ENCODE measurements around the gene ARHGAP15.

Gene ARHGAP15

GRCh38 chr2:143133783-143134182 lies 4.6 kb downstream of the ARHGAP15 start:
- H3K9me3 ChIP-seq (ENCODE audit: low read length) = no peaks in the 10 kb centered on the region
- H3K4me3 ChIP-seq (ENCODE audit: low read depth, low read length, poor library complexity, severe bottlenecking) = no peak overlapping the region
- peaks cover 94% of the 10 kb centered on the region for H3K79me2 ChIP-seq (ENCODE audit: insufficient read depth, low read length)
- H4K20me1 ChIP-seq (ENCODE audit: insufficient read depth, low read length) = no peaks in the 10 kb centered on the region
- H3K9me2 ChIP-seq (ENCODE audit: low read depth, low read length) = no peaks in the 10 kb centered on the region
- peaks cover 58% of the 10 kb centered on the region for H3K4me1 ChIP-seq (ENCODE audit: insufficient read depth, low read length, severe bottlenecking)
- H3K9ac ChIP-seq (ENCODE audit: low read length) = no peak overlapping the region
- peaks cover 16% of the 10 kb centered on the region for H3K36me3 ChIP-seq (ENCODE audit: insufficient read depth, low read length)
- H3K4me2 ChIP-seq (ENCODE audit: low read length) = no peak overlapping the region
- no peak overlapping the region for H3K27ac ChIP-seq (ENCODE audit: low read depth, low read length, poor library complexity, severe bottlenecking)
- H3K27me3 ChIP-seq (ENCODE audit: insufficient read depth, low read length) = no peaks in the 10 kb centered on the region
- H3F3A ChIP-seq (ENCODE audit: insufficient read depth, low read length) = no peaks in the 10 kb centered on the region
- TF ChIP-seq, protein P1, sequence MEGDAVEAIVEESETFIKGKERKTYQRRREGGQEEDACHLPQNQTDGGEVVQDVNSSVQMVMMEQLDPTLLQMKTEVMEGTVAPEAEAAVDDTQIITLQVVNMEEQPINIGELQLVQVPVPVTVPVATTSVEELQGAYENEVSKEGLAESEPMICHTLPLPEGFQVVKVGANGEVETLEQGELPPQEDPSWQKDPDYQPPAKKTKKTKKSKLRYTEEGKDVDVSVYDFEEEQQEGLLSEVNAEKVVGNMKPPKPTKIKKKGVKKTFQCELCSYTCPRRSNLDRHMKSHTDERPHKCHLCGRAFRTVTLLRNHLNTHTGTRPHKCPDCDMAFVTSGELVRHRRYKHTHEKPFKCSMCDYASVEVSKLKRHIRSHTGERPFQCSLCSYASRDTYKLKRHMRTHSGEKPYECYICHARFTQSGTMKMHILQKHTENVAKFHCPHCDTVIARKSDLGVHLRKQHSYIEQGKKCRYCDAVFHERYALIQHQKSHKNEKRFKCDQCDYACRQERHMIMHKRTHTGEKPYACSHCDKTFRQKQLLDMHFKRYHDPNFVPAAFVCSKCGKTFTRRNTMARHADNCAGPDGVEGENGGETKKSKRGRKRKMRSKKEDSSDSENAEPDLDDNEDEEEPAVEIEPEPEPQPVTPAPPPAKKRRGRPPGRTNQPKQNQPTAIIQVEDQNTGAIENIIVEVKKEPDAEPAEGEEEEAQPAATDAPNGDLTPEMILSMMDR (IDR thresholded peaks at IDR 0.05; ENCODE audit: low read length) = no peak
- TF ChIP-seq EZH2 (IDR thresholded peaks at IDR 0.05; ENCODE audit: borderline replicate concordance, low read length) = no peak
- H2AFZ ChIP-seq (ENCODE audit: low read length) = no peak overlapping the region

DNA sequence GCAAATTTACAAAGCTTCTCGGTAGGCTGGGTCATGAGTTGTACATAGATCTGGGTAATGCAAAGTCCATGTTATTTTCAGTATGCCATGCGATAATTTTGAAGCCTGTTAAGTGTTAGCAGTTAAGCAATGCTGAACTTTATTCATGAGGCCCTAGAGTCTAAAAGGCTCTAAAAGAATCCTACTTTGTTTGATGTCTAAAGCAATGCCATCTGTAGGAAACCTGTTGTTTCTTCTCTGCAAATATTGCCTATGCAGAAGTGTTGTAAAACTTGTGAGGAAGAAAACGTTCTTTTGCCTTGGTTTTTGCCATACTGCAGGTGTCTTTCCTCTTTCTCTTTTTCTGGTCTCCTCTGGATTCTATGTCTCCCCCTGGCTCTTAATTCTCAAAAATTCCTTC lies 9.1 kb downstream of the ARHGAP15 start:
- H3K9me2 ChIP-seq (ENCODE audit: low read depth, low read length) = no peaks in the 10 kb centered on the region
- H2AFZ ChIP-seq (ENCODE audit: low read length) = no peak overlapping the region
- TF ChIP-seq, protein P1 (IDR thresholded peaks at IDR 0.05; ENCODE audit: low read length) = no peak
- TF ChIP-seq EZH2 (IDR thresholded peaks at IDR 0.05; ENCODE audit: borderline replicate concordance, low read length) = no peak
- H3F3A ChIP-seq (ENCODE audit: insufficient read depth, low read length) = no peaks in the 10 kb centered on the region
- no peaks in the 10 kb centered on the region for H4K20me1 ChIP-seq (ENCODE audit: insufficient read depth, low read length)
- H3K27ac ChIP-seq (ENCODE audit: low read depth, low read length, poor library complexity, severe bottlenecking) = no peak overlapping the region
- H3K36me3 ChIP-seq (ENCODE audit: insufficient read depth, low read length) = peaks cover 23% of the 10 kb centered on the region
- no peak overlapping the region for H3K9ac ChIP-seq (ENCODE audit: low read length)
- no peaks in the 10 kb centered on the region for H3K9me3 ChIP-seq (ENCODE audit: low read length)
- no peaks in the 10 kb centered on the region for H3K27me3 ChIP-seq (ENCODE audit: insufficient read depth, low read length)
- H3K4me1 ChIP-seq (ENCODE audit: insufficient read depth, low read length, severe bottlenecking) = peaks cover 71% of the 10 kb centered on the region
- peaks cover 98% of the 10 kb centered on the region for H3K79me2 ChIP-seq (ENCODE audit: insufficient read depth, low read length)
- H3K4me2 ChIP-seq (ENCODE audit: low read length) = no peak overlapping the region
- H3K4me3 ChIP-seq (ENCODE audit: low read depth, low read length, poor library complexity, severe bottlenecking) = no peak overlapping the region

DNA sequence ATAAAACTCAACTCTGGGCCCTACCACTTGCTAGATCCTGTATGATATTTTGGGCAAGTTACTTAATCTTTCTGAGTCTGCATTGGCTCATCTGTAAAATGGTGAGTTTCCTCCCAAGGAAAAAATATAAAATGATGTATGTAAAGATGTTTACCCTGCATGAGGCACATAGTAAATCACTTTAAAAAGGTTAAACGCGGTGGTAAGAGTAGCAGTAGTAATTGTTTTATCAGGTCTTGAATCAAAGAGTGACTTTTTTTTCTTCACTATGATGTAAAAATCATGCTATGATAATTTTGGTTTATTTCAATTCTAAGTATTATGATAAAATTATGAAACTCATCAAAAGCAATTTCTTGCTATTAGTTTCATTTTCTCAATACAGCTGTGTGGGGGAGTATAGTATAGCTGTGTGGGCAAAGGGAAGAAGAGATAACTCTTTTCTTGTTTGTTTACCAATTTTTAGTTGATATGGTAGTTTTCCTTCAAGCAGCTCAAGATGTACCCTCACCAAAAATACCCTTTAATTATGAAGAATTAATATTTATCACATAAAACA lies 10.7 kb downstream of the ARHGAP15 start:
- no peaks in the 10 kb centered on the region for H3K9me2 ChIP-seq (ENCODE audit: low read depth, low read length)
- H3K27me3 ChIP-seq (ENCODE audit: insufficient read depth, low read length) = no peaks in the 10 kb centered on the region
- no peak overlapping the region for H2AFZ ChIP-seq (ENCODE audit: low read length)
- H3F3A ChIP-seq (ENCODE audit: insufficient read depth, low read length) = no peaks in the 10 kb centered on the region
- H3K4me1 ChIP-seq (ENCODE audit: insufficient read depth, low read length, severe bottlenecking) = peaks cover 79% of the 10 kb centered on the region
- H4K20me1 ChIP-seq (ENCODE audit: insufficient read depth, low read length) = no peaks in the 10 kb centered on the region
- TF ChIP-seq, protein P1 (IDR thresholded peaks at IDR 0.05; ENCODE audit: low read length) = no peak
- TF ChIP-seq EZH2 (IDR thresholded peaks at IDR 0.05; ENCODE audit: borderline replicate concordance, low read length) = no peak
- H3K9ac ChIP-seq (ENCODE audit: low read length) = peak overlapping the region; percentile 51; the same call in 1 of the 2 replicates
- peak overlapping the region; percentile 40 for H3K4me3 ChIP-seq (ENCODE audit: low read depth, low read length, poor library complexity, severe bottlenecking)
- peak overlapping the region; percentile 85 for H3K27ac ChIP-seq (ENCODE audit: low read depth, low read length, poor library complexity, severe bottlenecking)
- peaks cover 100% of the 10 kb centered on the region for H3K79me2 ChIP-seq (ENCODE audit: insufficient read depth, low read length)
- H3K9me3 ChIP-seq (ENCODE audit: low read length) = no peaks in the 10 kb centered on the region
- H3K4me2 ChIP-seq (ENCODE audit: low read length) = peak overlapping the region; percentile 68
- H3K36me3 ChIP-seq (ENCODE audit: insufficient read depth, low read length) = peaks cover 28% of the 10 kb centered on the region
